Gastroesophageal sphincter (tissue), 4 donors: ENCODE measurements around the gene ADD2. TPM values are rescaled to one million over a fixed set of nuclear protein-coding genes. Genes with fewer than 3 reads are reported as not detected.

ENCODE experiments used
- ATAC-seq: fragments of 150-250 bp; one replicate; pipeline ENCODE4 v1.9.1; 2016; ENCODE audit warnings: mild to moderate bottlenecking, moderate library complexity
- H3K27ac ChIP-seq, 4 donors: fragments of 200-600 bp; sonication (generic) in 3 of 4; 1 replicate in 3 of 4; 2 replicates in 1 of 4; pipeline ENCODE4 v1.5.1; 2016 to 2019
- H3K27me3 ChIP-seq: fragments of 200-600 bp; sonication (generic); one replicate; pipeline ENCODE4 v1.5.1; 2019
- H3K36me3 ChIP-seq, 2 donors: fragments of 200-600 bp; sonication (generic); one replicate each; pipeline ENCODE4 v1.5.1; 2019; ENCODE audit warnings: control low read depth in 1 of 2
- H3K4me1 ChIP-seq, 3 donors: fragments of 200-600 bp; sonication (generic); 1 replicate in 2 of 3; 2 replicates in 1 of 3; pipeline ENCODE4 v1.5.1; 2016 to 2019; ENCODE audit warnings: control low read depth in 2 of 3
- H3K4me3 ChIP-seq, 2 donors: fragments of 200-600 bp; sonication (generic); one replicate each; pipeline ENCODE4 v1.5.1; 2019; ENCODE audit warnings: mild to moderate bottlenecking in 1 of 2, moderate library complexity in 1 of 2
- H3K9me3 ChIP-seq, 3 donors: fragments of 200-600 bp; sonication (generic); one replicate each; pipeline ENCODE4 v1.5.1; 2017 to 2019; ENCODE audit warnings: control low read depth in 2 of 3
- EP300 ChIP-seq: sonication (generic); formaldehyde crosslinking; IDR thresholded peaks from one replicate; pipeline ENCODE4 v1.6.1; 2017; ENCODE audit warnings: antibody characterized with exemption, mild to moderate bottlenecking
- POLR2A ChIP-seq, 2 donors: fragments of 450-650 bp; IDR thresholded peaks; one replicate each; pipeline ENCODE4 v1.6.1; 2017; ENCODE audit warnings: antibody characterized with exemption in 2 of 2, mild to moderate bottlenecking in 2 of 2, moderate library complexity in 1 of 2
- POLR2AphosphoS5 ChIP-seq: sonication (generic); formaldehyde crosslinking; IDR thresholded peaks from one replicate; pipeline ENCODE4 v1.6.1; 2017; ENCODE audit warnings: antibody characterized with exemption
- WGBS, 2 donors: methylation state at CpG; one replicate each; pipeline ENCODE4 v1.1.5; 2018; ENCODE audit warnings: low coverage in 1 of 2; 5-methylcytosine and 5-hydroxymethylcytosine counted together
- total RNA-seq, 4 donors: library from RNA; depleted of rRNA; stranded (reverse); fragments of >200 nt; gene quantifications; one replicate each; pipeline ENCODE4 v1.1.0, GENCODE V29; 2016
- TF ChIP-seq, protein P1 (sequence below), 4 experiments: fragments of 200-600 bp in 2 of 4; fragments of 450-650 bp in 2 of 4; sonication (generic) in 1 of 4; IDR thresholded peaks; one replicate each; pipeline ENCODE4 v1.5.1; 2017 to 2019; ENCODE audit warnings: antibody characterized with exemption in 4 of 4, mild to moderate bottlenecking in 2 of 4, moderate library complexity in 2 of 4

ADD2 gene
- total RNA-seq, 4 donors from 2014 or later = 2.4 to 7.8 (median 3.6) TPM

DNA sequence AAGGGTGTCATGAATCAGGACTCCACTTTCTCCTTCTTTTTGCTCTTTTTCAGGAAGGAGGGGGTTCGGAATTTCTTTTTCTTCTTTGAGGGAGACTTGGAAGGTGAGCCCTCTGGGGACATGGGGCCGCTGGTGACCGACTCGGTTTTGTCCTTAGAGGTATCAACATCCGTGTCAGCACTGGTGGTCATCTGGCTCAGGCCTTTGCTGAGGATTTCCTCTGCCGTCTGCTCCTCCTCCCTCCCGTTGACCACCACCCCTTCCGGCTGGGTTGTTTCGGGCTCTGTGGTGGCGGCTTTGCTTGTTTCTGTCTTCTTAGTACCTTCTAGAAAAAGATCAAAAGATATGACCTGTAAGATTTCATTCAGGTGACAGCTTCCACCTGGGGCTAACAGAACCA is 104.6 kb downstream of the ADD2 start:
- no peak for TF ChIP-seq EP300
- TF ChIP-seq POLR2A (IDR thresholded peaks at IDR 0.05) = no peak
- TF ChIP-seq POLR2AphosphoS5 = no peak
- TF ChIP-seq, protein P1, sequence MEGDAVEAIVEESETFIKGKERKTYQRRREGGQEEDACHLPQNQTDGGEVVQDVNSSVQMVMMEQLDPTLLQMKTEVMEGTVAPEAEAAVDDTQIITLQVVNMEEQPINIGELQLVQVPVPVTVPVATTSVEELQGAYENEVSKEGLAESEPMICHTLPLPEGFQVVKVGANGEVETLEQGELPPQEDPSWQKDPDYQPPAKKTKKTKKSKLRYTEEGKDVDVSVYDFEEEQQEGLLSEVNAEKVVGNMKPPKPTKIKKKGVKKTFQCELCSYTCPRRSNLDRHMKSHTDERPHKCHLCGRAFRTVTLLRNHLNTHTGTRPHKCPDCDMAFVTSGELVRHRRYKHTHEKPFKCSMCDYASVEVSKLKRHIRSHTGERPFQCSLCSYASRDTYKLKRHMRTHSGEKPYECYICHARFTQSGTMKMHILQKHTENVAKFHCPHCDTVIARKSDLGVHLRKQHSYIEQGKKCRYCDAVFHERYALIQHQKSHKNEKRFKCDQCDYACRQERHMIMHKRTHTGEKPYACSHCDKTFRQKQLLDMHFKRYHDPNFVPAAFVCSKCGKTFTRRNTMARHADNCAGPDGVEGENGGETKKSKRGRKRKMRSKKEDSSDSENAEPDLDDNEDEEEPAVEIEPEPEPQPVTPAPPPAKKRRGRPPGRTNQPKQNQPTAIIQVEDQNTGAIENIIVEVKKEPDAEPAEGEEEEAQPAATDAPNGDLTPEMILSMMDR (IDR thresholded peaks at IDR 0.05) = no peak
- Histone ChIP-seq H3K4me3 (no peak overlapping the region), H3K4me1 (no peaks in the 10 kb centered on the region), H3K27me3 (peaks cover 9% of the 10 kb centered on the region), H3K27ac (no peak overlapping the region), H3K9me3 (no peaks in the 10 kb centered on the region), H3K36me3 (no peaks in the 10 kb centered on the region)
- 71% methylated on average over 9 of the region's 10 CpGs; no CpG with 5 or more reads in 1 of the 2 donors for WGBS, 2 donors
- no peak for ATAC-seq

DNA sequence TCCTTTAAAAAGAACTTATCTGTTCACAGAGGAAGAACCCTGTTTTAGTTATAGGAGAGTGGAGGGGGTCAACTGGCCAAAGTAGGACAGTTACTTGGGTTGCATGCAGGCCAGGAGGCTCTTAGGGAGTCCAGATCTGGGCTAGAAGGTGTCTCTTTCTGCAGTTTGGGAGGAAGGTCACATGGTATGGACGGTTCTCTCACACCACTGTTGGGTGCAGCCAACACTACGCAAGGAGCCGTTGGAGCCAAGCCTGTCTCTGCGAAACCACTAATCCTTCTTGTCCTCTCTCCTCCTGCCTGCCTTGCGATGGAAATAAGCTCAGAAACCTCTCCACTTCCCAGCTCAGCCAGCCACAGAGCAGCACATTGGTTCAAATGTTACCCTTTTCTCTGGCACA is 108.4 kb downstream of the ADD2 start:
- 97% methylated on average over 4 of the region's 5 CpGs; no CpG with 5 or more reads in 1 of the 2 donors for WGBS, 2 donors
- no peak for ATAC-seq
- no peaks in the 10 kb centered on the region for H3K9me3 ChIP-seq
- no peak overlapping the region for H3K27ac ChIP-seq
- TF ChIP-seq POLR2A (IDR thresholded peaks at IDR 0.05) = no peak
- no peak for TF ChIP-seq POLR2AphosphoS5
- TF ChIP-seq, protein P1 (IDR thresholded peaks at IDR 0.05) = no peak
- TF ChIP-seq EP300 = no peak
- H3K4me1 ChIP-seq = no peaks in the 10 kb centered on the region
- no peak overlapping the region for H3K4me3 ChIP-seq
- peaks cover 28% of the 10 kb centered on the region for H3K27me3 ChIP-seq
- H3K36me3 ChIP-seq = no peaks in the 10 kb centered on the region

DNA sequence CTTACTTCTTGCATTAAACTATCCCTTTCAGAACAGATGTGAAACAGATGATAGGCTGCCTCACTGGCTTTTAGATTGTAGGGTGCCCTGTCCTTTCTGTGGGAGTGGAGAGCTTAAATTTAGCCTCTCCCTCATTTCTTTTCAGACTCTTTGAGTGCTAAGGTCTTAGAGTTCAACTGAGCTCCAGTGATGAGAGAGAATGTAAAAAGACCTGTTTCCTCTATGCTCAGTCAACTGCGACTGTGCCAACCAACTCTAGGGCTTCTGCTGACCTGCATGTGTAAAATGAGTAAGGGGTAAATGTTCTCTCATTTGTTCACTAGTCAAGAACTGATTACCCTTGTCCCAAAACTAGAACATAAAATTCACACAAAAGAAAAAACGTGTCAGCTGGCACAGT is 109.5 kb downstream of the ADD2 start:
- Histone ChIP-seq H3K36me3 (no peaks in the 10 kb centered on the region), H3K27ac (no peak overlapping the region), H3K9me3 (no peaks in the 10 kb centered on the region), H3K27me3 (peaks cover 38% of the 10 kb centered on the region), H3K4me1 (no peaks in the 10 kb centered on the region), H3K4me3 (no peak overlapping the region)
- TF ChIP-seq POLR2AphosphoS5 (no peak), EP300 (no peak), POLR2A (IDR thresholded peaks at IDR 0.05) (no peak)
- TF ChIP-seq, protein P1 (IDR thresholded peaks at IDR 0.05) = no peak
- ATAC-seq = no peak
- 48 to 67% methylated on average over 2 of the region's 2 CpGs for WGBS, 2 donors

DNA sequence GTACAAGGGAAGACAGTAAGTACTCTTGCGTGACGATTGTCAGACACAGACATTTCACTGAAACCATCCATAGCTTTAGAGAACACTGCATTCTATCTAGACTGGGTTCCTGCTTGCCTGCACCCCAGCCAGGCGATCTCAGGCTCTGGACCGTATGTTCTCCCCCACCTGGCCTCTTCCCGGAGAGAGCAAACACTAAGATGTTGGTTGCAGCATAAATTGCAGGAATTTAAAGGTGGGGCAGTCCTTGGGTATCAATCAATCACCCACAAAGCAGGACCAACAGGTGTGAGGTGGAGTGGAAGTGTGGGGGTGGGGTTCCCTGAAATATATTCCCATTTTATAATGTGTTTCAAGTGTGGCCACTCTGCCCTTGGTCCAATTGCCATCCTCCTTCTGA is 110.8 kb downstream of the ADD2 start:
- peaks cover 42% of the 10 kb centered on the region for H3K27me3 ChIP-seq
- no peak overlapping the region for H3K27ac ChIP-seq
- no peaks in the 10 kb centered on the region for H3K4me1 ChIP-seq
- 51 to 55% methylated on average over 3 to 4 of the region's 5 CpGs for WGBS, 2 donors
- no peak for ATAC-seq
- H3K36me3 ChIP-seq = no peaks in the 10 kb centered on the region
- H3K4me3 ChIP-seq = no peak overlapping the region
- TF ChIP-seq POLR2A (IDR thresholded peaks at IDR 0.05) = no peak
- peaks cover 0 to 8% (median 0%) of the 10 kb centered on the region in 3 donors for H3K9me3 ChIP-seq

DNA sequence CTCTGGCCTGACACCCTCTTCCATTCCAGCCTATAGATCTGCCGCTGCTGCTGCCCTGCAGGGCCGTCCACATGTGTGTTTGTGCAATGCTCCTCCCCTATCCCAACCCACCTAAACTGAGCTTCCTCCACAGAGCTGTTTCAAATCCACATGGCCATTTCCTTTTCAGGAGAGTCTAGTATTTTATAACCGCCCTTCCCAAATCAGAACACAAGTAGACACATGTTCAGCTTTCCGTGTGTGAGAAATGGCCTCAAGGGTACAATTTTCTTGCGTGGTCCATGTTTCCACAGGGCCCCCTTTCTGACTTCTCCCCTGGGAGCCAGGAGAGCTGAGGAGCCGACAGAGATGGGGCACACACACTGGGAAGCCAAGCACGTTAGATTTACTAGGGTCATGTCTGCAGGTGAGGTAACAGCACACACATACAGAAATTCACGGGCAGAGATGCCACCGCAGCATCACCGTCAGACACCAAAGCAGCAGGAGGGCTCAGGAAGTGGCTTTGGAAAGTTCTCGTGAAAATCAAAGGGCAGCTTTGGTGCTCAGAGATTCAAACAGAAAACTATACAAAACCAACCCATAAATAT is 111.5 kb downstream of the ADD2 start:
- 63 to 73% methylated on average over 6 to 10 of the region's 11 CpGs for WGBS, 2 donors
- no peak overlapping the region for H3K27ac ChIP-seq
- TF ChIP-seq EP300 (no peak), POLR2AphosphoS5 (no peak)
- TF ChIP-seq, protein P1 (IDR thresholded peaks at IDR 0.05) = no peak
- no peak overlapping the region for H3K4me3 ChIP-seq
- no peak for ATAC-seq
- H3K27me3 ChIP-seq = peaks cover 43% of the 10 kb centered on the region
- H3K4me1 ChIP-seq = no peaks in the 10 kb centered on the region
- no peaks in the 10 kb centered on the region for H3K36me3 ChIP-seq
- H3K9me3 ChIP-seq = peaks cover 0 to 13% (median 0%) of the 10 kb centered on the region in 3 donors
